IPS-18a (cell line): ENCODE results near the gene BTBD2.

ENCODE experiments used
- H3K27ac ChIP-seq: one replicate; pipeline ENCODE4 v1.5.1; 2013; ENCODE audit warnings: low read length
- H3K27me3 ChIP-seq: one replicate; pipeline ENCODE4 v1.6.1; 2013; ENCODE audit warnings: mild to moderate bottlenecking, low read length; ENCODE audit not compliant: control insufficient read depth, insufficient read depth
- H3K36me3 ChIP-seq: one replicate; pipeline ENCODE4 v1.6.1; 2013; ENCODE audit warnings: low read depth, low read length; ENCODE audit not compliant: control insufficient read depth
- H3K4me1 ChIP-seq: one replicate; pipeline ENCODE4 v1.6.1; 2013; ENCODE audit warnings: low read depth, low read length; ENCODE audit not compliant: control insufficient read depth
- H3K4me3 ChIP-seq: one replicate; pipeline ENCODE4 v1.5.1; 2013; ENCODE audit warnings: low read length
- H3K9ac ChIP-seq: one replicate; pipeline ENCODE4 v1.6.1; 2013; ENCODE audit warnings: mild to moderate bottlenecking, low read length, moderate library complexity
- H3K9me3 ChIP-seq: one replicate; pipeline ENCODE4 v1.6.1; 2013; ENCODE audit warnings: low read depth, low read length; ENCODE audit not compliant: control insufficient read depth

Gene BTBD2

GRCh38 chr19:2057484-2058469 is 42.3 kb upstream of the BTBD2 start:
- no peaks in the 10 kb centered on the region for H3K27me3 ChIP-seq
- no peaks in the 10 kb centered on the region for H3K36me3 ChIP-seq
- H3K27ac ChIP-seq: no peak overlapping the region
- H3K4me3 ChIP-seq: no peak overlapping the region
- no peaks in the 10 kb centered on the region for H3K9me3 ChIP-seq
- no peak overlapping the region for H3K9ac ChIP-seq
- peaks cover 14% of the 10 kb centered on the region for H3K4me1 ChIP-seq

- Histone ChIP-seq H3K4me1 (peaks cover 8% of the 10 kb centered on the region), H3K27me3 (no peaks in the 10 kb centered on the region), H3K9me3 (no peaks in the 10 kb centered on the region), H3K36me3 (no peaks in the 10 kb centered on the region), H3K27ac (no peak overlapping the region), H3K9ac (no peak overlapping the region), H3K4me3 (no peak overlapping the region)
Observed at GRCh38 chr19:2056837-2057192, 41.3 kb upstream of the BTBD2 start.

- Histone ChIP-seq H3K4me1 (peaks cover 7% of the 10 kb centered on the region), H3K27me3 (no peaks in the 10 kb centered on the region), H3K27ac (no peak overlapping the region), H3K9me3 (no peaks in the 10 kb centered on the region), H3K36me3 (no peaks in the 10 kb centered on the region), H3K4me3 (no peak overlapping the region), H3K9ac (no peak overlapping the region)
Observed at GRCh38 chr19:2055931-2056836, 40.7 kb upstream of the BTBD2 start.

- no peaks in the 10 kb centered on the region for H3K4me1 ChIP-seq
- H3K9ac ChIP-seq: no peak overlapping the region
- no peaks in the 10 kb centered on the region for H3K27me3 ChIP-seq
- no peak overlapping the region for H3K27ac ChIP-seq
- no peaks in the 10 kb centered on the region for H3K9me3 ChIP-seq
- no peak overlapping the region for H3K4me3 ChIP-seq
- no peaks in the 10 kb centered on the region for H3K36me3 ChIP-seq
Observed at GRCh38 chr19:2054763-2055162, 39.2 kb upstream of the BTBD2 start.

GRCh38 chr19:2053601-2054389 is 38.3 kb upstream of the BTBD2 start:
- Histone ChIP-seq H3K9me3 (no peaks in the 10 kb centered on the region), H3K4me1 (no peaks in the 10 kb centered on the region), H3K36me3 (no peaks in the 10 kb centered on the region), H3K27me3 (no peaks in the 10 kb centered on the region), H3K27ac (no peak overlapping the region), H3K4me3 (no peak overlapping the region), H3K9ac (no peak overlapping the region)

- Histone ChIP-seq H3K27ac (no peak overlapping the region), H3K27me3 (no peaks in the 10 kb centered on the region), H3K9me3 (no peaks in the 10 kb centered on the region), H3K4me1 (no peaks in the 10 kb centered on the region), H3K36me3 (no peaks in the 10 kb centered on the region), H3K4me3 (peak overlapping the region; percentile 34), H3K9ac (no peak overlapping the region)
Observed at GRCh38 chr19:2051773-2052704, 36.5 kb upstream of the BTBD2 start.

GRCh38 chr19:2050991-2051772 is 35.7 kb upstream of the BTBD2 start, which contains the start of gene MKNK2:
MKNK2 (minus strand) TSS chr19:2051244; CDS start chr19:2050851, 393 bp downstream.
- no peaks in the 10 kb centered on the region for H3K9me3 ChIP-seq
- no peak within 1 kb of the TSS for H3K27ac ChIP-seq
- no peaks in the 10 kb centered on the region for H3K36me3 ChIP-seq
- no peaks in the 10 kb centered on the region for H3K4me1 ChIP-seq
- peak within 1 kb of the TSS; percentile 73 for H3K4me3 ChIP-seq
- peak within 1 kb of the TSS; percentile 47 for H3K9ac ChIP-seq
- no peaks in the 10 kb centered on the region for H3K27me3 ChIP-seq

GRCh38 chr19:2050349-2050990 is 35.0 kb upstream of the BTBD2 start:
- Histone ChIP-seq H3K9me3 (no peaks in the 10 kb centered on the region), H3K36me3 (peaks cover 5% of the 10 kb centered on the region), H3K27ac (no peak overlapping the region), H3K9ac (peak overlapping the region; percentile 47), H3K4me3 (peak overlapping the region; percentile 73), H3K4me1 (no peaks in the 10 kb centered on the region), H3K27me3 (no peaks in the 10 kb centered on the region)

- Histone ChIP-seq H3K36me3 (peaks cover 12% of the 10 kb centered on the region), H3K9ac (peak overlapping the region; percentile 47), H3K4me3 (peak overlapping the region; percentile 73), H3K4me1 (no peaks in the 10 kb centered on the region), H3K9me3 (no peaks in the 10 kb centered on the region), H3K27ac (no peak overlapping the region), H3K27me3 (no peaks in the 10 kb centered on the region)
Observed at GRCh38 chr19:2049741-2050348, 34.3 kb upstream of the BTBD2 start.
